ENCODE data around the gene NR1H2.

The NR1H2 gene

GRCh38 chr19:50357178-50358100, 18.8 kb upstream of the NR1H2 start:
- ChIA-PET CTCF (interaction anchor here (0.6 to 1.0 kb wide), 8 partner anchors 11 to 109 kb away, joined by 3 to 6 read pairs (median 4); partner anchors contain the start of gene KCNC3), POLR2A (interaction anchor here (0.7 to 1.4 kb wide), 6 partner anchors 11 to 200 kb away, joined by 3 to 5 read pairs (median 3); partner anchors contain the start of genes JOSD2 and KCNC3)
- TF ChIP-seq ARNT (IDR thresholded peaks at IDR 0.05), result peak; percentile 70
- TF ChIP-seq FOXM1 (IDR thresholded peaks at IDR 0.05; ENCODE audit: borderline replicate concordance), result no peak
- peak; percentile 42 for DNase-seq (ENCODE audit: extremely low spot score)

- no peak for DNase-seq (ENCODE audit: extremely low spot score)
- ChIA-PET POLR2A (no interaction called here), CTCF (no interaction called here)
- TF ChIP-seq NFRKB (IDR thresholded peaks at IDR 0.05), result no peak
- TF ChIP-seq ZNF384 (IDR thresholded peaks at IDR 0.05), result no peak
- TF ChIP-seq BHLHE40 (IDR thresholded peaks at IDR 0.05; ENCODE audit: borderline replicate concordance), result no peak
- TF ChIP-seq TARDBP (IDR thresholded peaks at IDR 0.05), result no peak
- no peak for TF ChIP-seq PKNOX1 (IDR thresholded peaks at IDR 0.05)
- TF ChIP-seq FOXK2 (IDR thresholded peaks at IDR 0.05), result no peak
- no peak for TF ChIP-seq CTBP1 (IDR thresholded peaks at IDR 0.05; ENCODE audit: borderline replicate concordance)
- no peak for TF ChIP-seq FOXA1 (IDR thresholded peaks at IDR 0.05)
- no peak for TF ChIP-seq SUZ12 (IDR thresholded peaks at IDR 0.05)
- no peak for TF ChIP-seq SP1 (IDR thresholded peaks at IDR 0.05)
- TF ChIP-seq ARNT (IDR thresholded peaks at IDR 0.05), result no peak
- TF ChIP-seq FOXM1 (IDR thresholded peaks at IDR 0.05; ENCODE audit: borderline replicate concordance), result no peak
- TF ChIP-seq L3MBTL2 (conservative IDR thresholded peaks at IDR 0.05), result no peak
Measured at GRCh38 chr19:50358483-50359327, 17.6 kb upstream of the NR1H2 start.

- CTCF ChIA-PET, result interaction anchor here (0.6 kb wide), 1 partner anchor 90 kb away, joined by 3 read pairs; no protein-coding TSS in a partner anchor
- DNase-seq (ENCODE audit: extremely low spot score), result no peak
- POLR2A ChIA-PET, result no interaction called here
- TF ChIP-seq L3MBTL2 (conservative IDR thresholded peaks at IDR 0.05) (no peak), FOXM1 (IDR thresholded peaks at IDR 0.05; ENCODE audit: borderline replicate concordance) (no peak), BHLHE40 (IDR thresholded peaks at IDR 0.05; ENCODE audit: borderline replicate concordance) (no peak)
Measured at GRCh38 chr19:50359328-50359818, 16.9 kb upstream of the NR1H2 start.

GRCh38 chr19:50361290-50362029, 14.8 kb upstream of the NR1H2 start:
- POLR2A ChIA-PET, result interaction anchor here (0.8 kb wide), 1 partner anchor 15 kb away, joined by 3 read pairs; the partner anchor contains the start of gene NR1H2
- TF ChIP-seq FOXA1 (IDR thresholded peaks at IDR 0.05), result no peak
- no peak for TF ChIP-seq FOXK2 (IDR thresholded peaks at IDR 0.05)
- TF ChIP-seq FOXM1 (IDR thresholded peaks at IDR 0.05; ENCODE audit: borderline replicate concordance), result no peak
- TF ChIP-seq ELF4 (IDR thresholded peaks at IDR 0.05), result no peak
- no peak for TF ChIP-seq CTBP1 (IDR thresholded peaks at IDR 0.05; ENCODE audit: borderline replicate concordance)
- TF ChIP-seq ZNF384 (IDR thresholded peaks at IDR 0.05), result no peak
- no peak for TF ChIP-seq SP1 (IDR thresholded peaks at IDR 0.05)
- TF ChIP-seq TARDBP (IDR thresholded peaks at IDR 0.05), result no peak
- no peak for TF ChIP-seq PKNOX1 (IDR thresholded peaks at IDR 0.05)
- TF ChIP-seq BHLHE40 (IDR thresholded peaks at IDR 0.05; ENCODE audit: borderline replicate concordance), result no peak
- TF ChIP-seq SUZ12 (IDR thresholded peaks at IDR 0.05), result no peak
- no peak for TF ChIP-seq ARNT (IDR thresholded peaks at IDR 0.05)
- TF ChIP-seq HDGF (IDR thresholded peaks at IDR 0.05; ENCODE audit: borderline replicate concordance), result no peak
- TF ChIP-seq L3MBTL2 (conservative IDR thresholded peaks at IDR 0.05), result no peak
- TF ChIP-seq LEF1 (IDR thresholded peaks at IDR 0.05; ENCODE audit: borderline replicate concordance), result no peak
- TF ChIP-seq NFRKB (IDR thresholded peaks at IDR 0.05), result no peak
- CTCF ChIA-PET, result no interaction called here
- peak; percentile 42 for DNase-seq (ENCODE audit: extremely low spot score)

- ChIA-PET POLR2A (interaction anchor here (0.8 kb wide), 1 partner anchor 14 kb away, joined by 3 read pairs; the partner anchor contains the start of gene NR1H2), CTCF (no interaction called here)
- DNase-seq (ENCODE audit: extremely low spot score), result no peak
- TF ChIP-seq PKNOX1 (IDR thresholded peaks at IDR 0.05) (no peak), NFRKB (IDR thresholded peaks at IDR 0.05) (no peak), FOXA1 (IDR thresholded peaks at IDR 0.05) (no peak), HDGF (IDR thresholded peaks at IDR 0.05; ENCODE audit: borderline replicate concordance) (no peak), ZNF384 (IDR thresholded peaks at IDR 0.05) (no peak), FOXK2 (IDR thresholded peaks at IDR 0.05) (no peak), ARNT (IDR thresholded peaks at IDR 0.05) (no peak), SUZ12 (IDR thresholded peaks at IDR 0.05) (no peak), SP1 (IDR thresholded peaks at IDR 0.05) (no peak), LEF1 (IDR thresholded peaks at IDR 0.05; ENCODE audit: borderline replicate concordance) (no peak), FOXM1 (IDR thresholded peaks at IDR 0.05; ENCODE audit: borderline replicate concordance) (no peak), TARDBP (IDR thresholded peaks at IDR 0.05) (no peak)
Measured at GRCh38 chr19:50362030-50362412, 14.2 kb upstream of the NR1H2 start.
